Stomach (tissue), 9 donors: ENCODE measurements around the gene DDX39B. TPM values are rescaled to one million over a fixed set of nuclear protein-coding genes. Genes with fewer than 3 reads are reported as not detected.

Experiments
- DNase-seq, 2 donors: peaks; one replicate each; pipeline versions ENCODE4 v3.0.0 to v3.0.0-alpha.2; 2013 to 2019
- H3K27ac ChIP-seq, 5 donors: fragments of 200-600 bp in 4 of 5; sonication (generic) in 4 of 5; one replicate each; pipeline ENCODE4 v1.5.1; 2013 to 2019; ENCODE audit warnings: mild to moderate bottlenecking in 1 of 5, moderate library complexity in 1 of 5
- H3K27me3 ChIP-seq, 3 donors: fragments of 200-600 bp; sonication (generic); one replicate each; pipeline ENCODE4 v1.5.1; 2017 to 2019; ENCODE audit warnings: mixed run types in 1 of 3
- H3K36me3 ChIP-seq, 4 donors: fragments of 200-600 bp; sonication (generic); 1 replicate in 3 of 4; 2 replicates in 1 of 4; pipeline ENCODE4 v1.5.1; 2016 to 2019
- H3K4me1 ChIP-seq, 4 donors: fragments of 200-600 bp; sonication (generic); one replicate each; pipeline ENCODE4 v1.5.1; 2016 to 2019
- H3K4me3 ChIP-seq, 4 donors: fragments of 200-600 bp; sonication (generic) in 3 of 4; one replicate each; pipeline ENCODE4 v1.5.1; 2016 to 2019; ENCODE audit warnings: mild to moderate bottlenecking in 1 of 4
- H3K9me3 ChIP-seq, 4 donors: fragments of 200-600 bp; sonication (generic); one replicate each; pipeline ENCODE4 v1.5.1; 2016 to 2019
- EP300 ChIP-seq: sonication (generic); formaldehyde crosslinking; IDR thresholded peaks from one replicate; pipeline ENCODE4 v1.6.1; 2017; ENCODE audit warnings: antibody characterized with exemption
- POLR2A ChIP-seq, 4 donors: fragments of 450-650 bp; IDR thresholded peaks; one replicate each; pipeline ENCODE4 v1.6.1; 2016; ENCODE audit warnings: antibody characterized with exemption in 4 of 4, control low read depth in 2 of 4, mild to moderate bottlenecking in 1 of 4, moderate library complexity in 1 of 4
- POLR2AphosphoS5 ChIP-seq, 3 donors: sonication (generic); formaldehyde crosslinking; IDR thresholded peaks; one replicate each; pipeline ENCODE4 v1.6.1; 2016; ENCODE audit warnings: antibody characterized with exemption in 3 of 3
- whole genome bisulfite sequencing, 5 donors: extraction: QIAGEN DNeasy Blood & Tissue Kit in 3 of 5; methylation state at CpG; one replicate each; pipeline versions ENCODE4 v1.1.5 to v1.1.7; 2013 to 2018; 5-methylcytosine and 5-hydroxymethylcytosine counted together
- intact Hi-C: fragments of 100-400 bp; cut with DNase I; formaldehyde crosslinking; loops from one replicate; pipeline ENCODE4 v1.15.1; 2023; ENCODE audit warnings: low total_unique reads
- polyA plus RNA-seq, 3 donors: library from polyadenylated mRNA; stranded (reverse); fragments of 200-250 nt; gene quantifications; one replicate each; pipeline ENCODE4 v1.2.3, GENCODE V29; 2013
- total RNA-seq, 5 donors: library from RNA; depleted of rRNA; stranded (reverse); fragments of >200 nt; gene quantifications; one replicate each; pipeline versions ENCODE4 v1.1.0 to v1.2.3, GENCODE V29; 2014 to 2016
- TF ChIP-seq, protein P1 (sequence below), 7 experiments: fragments of 450-650 bp in 4 of 7; fragments of 200-600 bp in 3 of 7; sonication (generic) in 3 of 7; IDR thresholded peaks; one replicate each; pipeline ENCODE4 v1.5.1; 2016 to 2019; ENCODE audit warnings: antibody characterized with exemption in 7 of 7, control low read depth in 2 of 7, mild to moderate bottlenecking in 1 of 7
- donor health status: healthy with polysubstance abuse.
- donor health status: Bipolar disorder and iron deficiency.
- donor health status: healthy.

DDX39B gene
- total and polyA plus RNA-seq, 8 donors, result 198 to 445 (median 255) TPM

DNA sequence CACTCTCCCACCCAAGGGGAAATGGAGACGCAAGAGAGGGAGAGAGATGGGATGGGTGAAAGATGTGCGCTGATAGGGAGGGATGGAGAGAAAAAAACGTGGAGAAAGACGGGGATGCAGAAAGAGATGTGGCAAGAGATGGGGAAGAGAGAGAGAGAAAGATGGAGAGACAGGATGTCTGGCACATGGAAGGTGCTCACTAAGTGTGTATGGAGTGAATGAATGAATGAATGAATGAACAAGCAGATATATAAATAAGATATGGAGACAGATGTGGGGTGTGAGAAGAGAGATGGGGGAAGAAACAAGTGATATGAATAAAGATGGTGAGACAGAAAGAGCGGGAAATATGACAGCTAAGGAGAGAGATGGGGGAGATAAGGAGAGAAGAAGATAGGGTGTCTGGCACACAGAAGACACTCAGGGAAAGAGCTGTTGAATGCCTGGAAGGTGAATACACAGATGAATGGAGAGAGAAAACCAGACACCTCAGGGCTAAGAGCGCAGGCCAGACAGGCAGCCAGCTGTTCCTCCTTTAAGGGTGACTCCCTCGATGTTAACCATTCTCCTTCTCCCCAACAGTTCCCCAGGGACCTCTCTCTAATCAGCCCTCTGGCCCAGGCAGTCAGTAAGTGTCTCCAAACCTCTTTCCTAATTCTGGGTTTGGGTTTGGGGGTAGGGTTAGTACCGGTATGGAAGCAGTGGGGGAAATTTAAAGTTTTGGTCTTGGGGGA, 34.3 kb upstream of the DDX39B start:
- Histone ChIP-seq H3K9me3 (no peaks in the 10 kb centered on the region), H3K27me3 (peaks cover 0 to 8% (median 0%) of the 10 kb centered on the region in 3 donors), H3K27ac (peak overlapping the region in 4 of 5 donors; percentile 49 to 76 (median 57)), H3K36me3 (no peaks in the 10 kb centered on the region), H3K4me1 (peaks cover 4 to 25% (median 7%) of the 10 kb centered on the region in 4 donors), H3K4me3 (peak overlapping the region; percentile 14 to 40 (median 32))
- intact Hi-C loops, result no loop called here
- 57 to 72% (median 71%) methylated on average over 8 of the region's 8 CpGs for WGBS, 5 donors
- no peak for DNase-seq
- TF ChIP-seq, protein P1, sequence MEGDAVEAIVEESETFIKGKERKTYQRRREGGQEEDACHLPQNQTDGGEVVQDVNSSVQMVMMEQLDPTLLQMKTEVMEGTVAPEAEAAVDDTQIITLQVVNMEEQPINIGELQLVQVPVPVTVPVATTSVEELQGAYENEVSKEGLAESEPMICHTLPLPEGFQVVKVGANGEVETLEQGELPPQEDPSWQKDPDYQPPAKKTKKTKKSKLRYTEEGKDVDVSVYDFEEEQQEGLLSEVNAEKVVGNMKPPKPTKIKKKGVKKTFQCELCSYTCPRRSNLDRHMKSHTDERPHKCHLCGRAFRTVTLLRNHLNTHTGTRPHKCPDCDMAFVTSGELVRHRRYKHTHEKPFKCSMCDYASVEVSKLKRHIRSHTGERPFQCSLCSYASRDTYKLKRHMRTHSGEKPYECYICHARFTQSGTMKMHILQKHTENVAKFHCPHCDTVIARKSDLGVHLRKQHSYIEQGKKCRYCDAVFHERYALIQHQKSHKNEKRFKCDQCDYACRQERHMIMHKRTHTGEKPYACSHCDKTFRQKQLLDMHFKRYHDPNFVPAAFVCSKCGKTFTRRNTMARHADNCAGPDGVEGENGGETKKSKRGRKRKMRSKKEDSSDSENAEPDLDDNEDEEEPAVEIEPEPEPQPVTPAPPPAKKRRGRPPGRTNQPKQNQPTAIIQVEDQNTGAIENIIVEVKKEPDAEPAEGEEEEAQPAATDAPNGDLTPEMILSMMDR (IDR thresholded peaks at IDR 0.05), result no peak
- TF ChIP-seq EP300 (no peak), POLR2AphosphoS5 (IDR thresholded peaks at IDR 0.05) (no peak), POLR2A (IDR thresholded peaks at IDR 0.05) (no peak)

DNA sequence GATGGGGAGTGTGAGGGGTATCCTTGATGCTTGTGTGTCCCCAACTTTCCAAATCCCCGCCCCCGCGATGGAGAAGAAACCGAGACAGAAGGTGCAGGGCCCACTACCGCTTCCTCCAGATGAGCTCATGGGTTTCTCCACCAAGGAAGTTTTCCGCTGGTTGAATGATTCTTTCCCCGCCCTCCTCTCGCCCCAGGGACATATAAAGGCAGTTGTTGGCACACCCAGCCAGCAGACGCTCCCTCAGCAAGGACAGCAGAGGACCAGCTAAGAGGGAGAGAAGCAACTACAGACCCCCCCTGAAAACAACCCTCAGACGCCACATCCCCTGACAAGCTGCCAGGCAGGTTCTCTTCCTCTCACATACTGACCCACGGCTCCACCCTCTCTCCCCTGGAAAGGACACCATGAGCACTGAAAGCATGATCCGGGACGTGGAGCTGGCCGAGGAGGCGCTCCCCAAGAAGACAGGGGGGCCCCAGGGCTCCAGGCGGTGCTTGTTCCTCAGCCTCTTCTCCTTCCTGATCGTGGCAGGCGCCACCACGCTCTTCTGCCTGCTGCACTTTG, 33.6 kb upstream of the DDX39B start, which contains the start of gene TNF:
TSS of gene TNF (plus strand) at position 231 of the 567 bp plus-strand sequence. CDS start at position 408, 177 bp downstream.
- TF ChIP-seq POLR2AphosphoS5 (IDR thresholded peaks at IDR 0.05) (peak in 2 of 3 donors; percentile 63 to 64), EP300 (no peak)
- H3K36me3 ChIP-seq, result no peaks in the 10 kb centered on the region
- peaks cover 0 to 21% (median 2%) of the 10 kb centered on the region in 4 donors for H3K4me1 ChIP-seq
- peak; percentile 32 to 60 for DNase-seq
- H3K9me3 ChIP-seq, result no peaks in the 10 kb centered on the region
- peak within 1 kb of the TSS; percentile 14 to 40 (median 32) for H3K4me3 ChIP-seq
- peaks cover 0 to 8% (median 0%) of the 10 kb centered on the region in 3 donors for H3K27me3 ChIP-seq
- peak within 1 kb of the TSS in 4 of 5 donors; percentile 49 to 76 (median 57) for H3K27ac ChIP-seq
- intact Hi-C loops, result no loop called here
- 42 to 69% (median 46%) methylated on average over 17 to 19 of the region's 19 CpGs for WGBS, 5 donors

DNA sequence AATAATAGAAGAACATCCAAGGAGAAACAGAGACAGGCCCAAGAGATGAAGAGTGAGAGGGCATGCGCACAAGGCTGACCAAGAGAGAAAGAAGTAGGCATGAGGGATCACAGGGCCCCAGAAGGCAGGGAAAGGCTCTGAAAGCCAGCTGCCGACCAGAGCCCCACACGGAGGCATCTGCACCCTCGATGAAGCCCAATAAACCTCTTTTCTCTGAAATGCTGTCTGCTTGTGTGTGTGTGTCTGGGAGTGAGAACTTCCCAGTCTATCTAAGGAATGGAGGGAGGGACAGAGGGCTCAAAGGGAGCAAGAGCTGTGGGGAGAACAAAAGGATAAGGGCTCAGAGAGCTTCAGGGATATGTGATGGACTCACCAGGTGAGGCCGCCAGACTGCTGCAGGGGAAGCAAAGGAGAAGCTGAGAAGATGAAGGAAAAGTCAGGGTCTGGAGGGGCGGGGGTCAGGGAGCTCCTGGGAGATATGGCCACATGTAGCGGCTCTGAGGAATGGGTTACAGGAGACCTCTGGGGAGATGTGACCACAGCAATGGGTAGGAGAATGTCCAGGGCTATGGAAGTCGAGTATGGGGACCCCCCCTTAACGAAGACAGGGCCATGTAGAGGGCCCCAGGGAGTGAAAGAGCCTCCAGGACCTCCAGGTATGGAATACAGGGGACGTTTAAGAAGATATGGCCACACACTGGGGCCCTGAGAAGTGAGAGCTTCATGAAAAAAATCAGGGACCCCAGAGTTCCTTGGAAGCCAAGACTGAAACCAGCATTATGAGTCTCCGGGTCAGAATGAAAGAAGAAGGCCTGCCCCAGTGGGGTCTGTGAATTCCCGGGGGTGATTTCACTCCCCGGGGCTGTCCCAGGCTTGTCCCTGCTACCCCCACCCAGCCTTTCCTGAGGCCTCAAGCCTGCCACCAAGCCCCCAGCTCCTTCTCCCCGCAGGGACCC, 32.6 kb upstream of the DDX39B start:
- Histone ChIP-seq H3K27ac (peak overlapping the region in 2 of 5 donors; percentile 56 to 76), H3K4me1 (peaks cover 0 to 18% (median under 1%) of the 10 kb centered on the region in 4 donors), H3K4me3 (no peak overlapping the region), H3K27me3 (peaks cover 0 to 8% (median 0%) of the 10 kb centered on the region in 3 donors), H3K9me3 (no peaks in the 10 kb centered on the region), H3K36me3 (no peaks in the 10 kb centered on the region)
- intact Hi-C loops, result no loop called here
- no peak for DNase-seq
- WGBS, 5 donors, result 69 to 84% (median 75%) methylated on average over 14 of the region's 14 CpGs
- TF ChIP-seq EP300 (no peak), POLR2A (IDR thresholded peaks at IDR 0.05) (no peak), POLR2AphosphoS5 (IDR thresholded peaks at IDR 0.05) (no peak)
- TF ChIP-seq, protein P1 (IDR thresholded peaks at IDR 0.05), result no peak

DNA sequence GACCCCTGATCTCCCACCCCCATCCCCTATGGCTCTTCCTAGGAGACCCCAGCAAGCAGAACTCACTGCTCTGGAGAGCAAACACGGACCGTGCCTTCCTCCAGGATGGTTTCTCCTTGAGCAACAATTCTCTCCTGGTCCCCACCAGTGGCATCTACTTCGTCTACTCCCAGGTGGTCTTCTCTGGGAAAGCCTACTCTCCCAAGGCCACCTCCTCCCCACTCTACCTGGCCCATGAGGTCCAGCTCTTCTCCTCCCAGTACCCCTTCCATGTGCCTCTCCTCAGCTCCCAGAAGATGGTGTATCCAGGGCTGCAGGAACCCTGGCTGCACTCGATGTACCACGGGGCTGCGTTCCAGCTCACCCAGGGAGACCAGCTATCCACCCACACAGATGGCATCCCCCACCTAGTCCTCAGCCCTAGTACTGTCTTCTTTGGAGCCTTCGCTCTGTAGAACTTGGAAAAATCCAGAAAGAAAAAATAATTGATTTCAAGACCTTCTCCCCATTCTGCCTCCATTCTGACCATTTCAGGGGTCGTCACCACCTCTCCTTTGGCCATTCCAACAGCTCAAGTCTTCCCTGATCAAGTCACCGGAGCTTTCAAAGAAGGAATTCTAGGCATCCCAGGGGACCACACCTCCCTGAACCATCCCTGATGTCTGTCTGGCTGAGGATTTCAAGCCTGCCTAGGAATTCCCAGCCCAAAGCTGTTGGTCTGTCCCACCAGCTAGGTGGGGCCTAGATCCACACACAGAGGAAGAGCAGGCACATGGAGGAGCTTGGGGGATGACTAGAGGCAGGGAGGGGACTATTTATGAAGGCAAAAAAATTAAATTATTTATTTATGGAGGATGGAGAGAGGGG, 31.7 kb upstream of the DDX39B start:
- no peak for DNase-seq
- WGBS, 5 donors, result 80 to 93% (median 83%) methylated on average over 9 of the region's 9 CpGs
- Histone ChIP-seq H3K27ac (no peak overlapping the region), H3K36me3 (no peaks in the 10 kb centered on the region), H3K4me3 (no peak overlapping the region), H3K27me3 (peaks cover 0 to 8% (median 0%) of the 10 kb centered on the region in 3 donors), H3K4me1 (peaks cover 0 to 18% (median 2%) of the 10 kb centered on the region in 4 donors), H3K9me3 (no peaks in the 10 kb centered on the region)
- intact Hi-C loops, result no loop called here
- TF ChIP-seq POLR2A (IDR thresholded peaks at IDR 0.05) (no peak), EP300 (no peak), POLR2AphosphoS5 (IDR thresholded peaks at IDR 0.05) (no peak)
- TF ChIP-seq, protein P1 (IDR thresholded peaks at IDR 0.05), result no peak
